GM23338 (cell line): ENCODE measurements around the gene TUBGCP2. TPM values are rescaled to one million over a fixed set of nuclear protein-coding genes. Genes with fewer than 3 reads are reported as not detected.

Experiments
- ATAC-seq: fragments of 200-7000 bp; cut with Tn5 transposase; 3 replicates; pipeline ENCODE4 v1.9.1; 2020
- DNase-seq: peaks from one replicate; pipeline ENCODE4 v3.0.0-alpha.2; 2015; ENCODE audit warnings: low spot score
- H2AFZ ChIP-seq: fragments of 200-600 bp; sonication (generic); 2 replicates; pipeline ENCODE4 v1.8.0; 2016; ENCODE audit warnings: antibody characterized with exemption, mild to moderate bottlenecking, moderate library complexity
- H3F3A ChIP-seq: fragments of 200-600 bp; sonication (generic); replicated peaks from 2 replicates; pipeline ENCODE4 v1.8.0; 2017; ENCODE audit warnings: antibody characterized with exemption, mixed run types, low read depth
- H3K27ac ChIP-seq: fragments of 200-600 bp; sonication (generic); 2 replicates; pipeline ENCODE4 v1.6.1; 2016; ENCODE audit warnings: low read depth
- H3K27me3 ChIP-seq: fragments of 200-600 bp; sonication (generic); 2 replicates; pipeline ENCODE4 v1.8.0; 2016; ENCODE audit warnings: mild to moderate bottlenecking, mixed run types, moderate library complexity; ENCODE audit not compliant: insufficient read depth
- H3K36me3 ChIP-seq: fragments of 200-600 bp; sonication (generic); 2 replicates; pipeline ENCODE4 v1.8.0; 2016; ENCODE audit warnings: mild to moderate bottlenecking; ENCODE audit not compliant: insufficient read depth
- H3K4me1 ChIP-seq: fragments of 200-600 bp; sonication (generic); 2 replicates; pipeline ENCODE4 v1.8.0; 2016; ENCODE audit warnings: mild to moderate bottlenecking, moderate library complexity; ENCODE audit not compliant: insufficient read depth
- H3K4me2 ChIP-seq: fragments of 200-600 bp; sonication (generic); 2 replicates; pipeline ENCODE4 v1.7.1; 2017; ENCODE audit warnings: mixed run types
- H3K4me3 ChIP-seq: fragments of 200-600 bp; sonication (generic); 2 replicates; pipeline ENCODE4 v1.6.1; 2016; ENCODE audit warnings: mixed run types
- H3K79me2 ChIP-seq: fragments of 200-600 bp; sonication (generic); replicated peaks from 2 replicates; pipeline ENCODE4 v1.8.0; 2017; ENCODE audit warnings: mild to moderate bottlenecking; ENCODE audit not compliant: insufficient read depth
- H3K9me2 ChIP-seq: fragments of 200-600 bp; sonication (generic); 2 replicates; pipeline ENCODE4 v1.8.0; 2017; ENCODE audit not compliant: insufficient read depth
- H4K20me1 ChIP-seq: fragments of 200-600 bp; sonication (generic); replicated peaks from 2 replicates; pipeline ENCODE4 v1.8.0; 2017; ENCODE audit warnings: mild to moderate bottlenecking; ENCODE audit not compliant: insufficient read depth
- H3K27ac Mint-ChIP-seq: 2 replicates; pipeline ENCODE4 v1.8.0; 2020; ENCODE audit warnings: inconsistent platforms, mild to moderate bottlenecking, moderate library complexity, mixed read lengths
- H3K27me3 Mint-ChIP-seq: 3 replicates; pipeline ENCODE4 v1.8.0; 2022; ENCODE audit warnings: low read depth, mild to moderate bottlenecking, moderate library complexity, mixed read lengths, inconsistent platforms; ENCODE audit not compliant: insufficient read depth, poor library complexity
- H3K36me3 Mint-ChIP-seq: 3 replicates; pipeline ENCODE4 v1.8.0; 2021; ENCODE audit warnings: low read depth, mild to moderate bottlenecking, inconsistent platforms, moderate library complexity, mixed read lengths
- H3K4me1 Mint-ChIP-seq: 3 replicates; pipeline ENCODE4 v1.8.0; 2020; ENCODE audit warnings: mild to moderate bottlenecking, inconsistent platforms, mixed read lengths
- H3K4me3 Mint-ChIP-seq: 3 replicates; pipeline ENCODE4 v1.8.0; 2021; ENCODE audit warnings: moderate library complexity, mild to moderate bottlenecking, inconsistent platforms, mixed read lengths
- H3K9me3 Mint-ChIP-seq: 3 replicates; pipeline ENCODE4 v1.8.0; 2020; ENCODE audit warnings: moderate library complexity, mild to moderate bottlenecking, inconsistent platforms, mixed read lengths
- CREB1 ChIP-seq: fragments of 250-450 bp; sonication (Bioruptor Pico); IDR thresholded peaks from 2 replicates; pipeline ENCODE4 v1.5.0; 2020; ENCODE audit warnings: low read depth, mild to moderate bottlenecking, moderate library complexity
- CTCF ChIP-seq, 2 experiments: fragments of 200-600 bp in 1 of 2; sonication (generic) in 1 of 2; conservative IDR thresholded peaks; 2 replicates each; pipeline versions ENCODE4 v1.5.1 to v1.6.1; 2016 to 2017; ENCODE audit warnings: antibody characterized with exemption in 2 of 2, low read depth in 2 of 2, mild to moderate bottlenecking in 2 of 2, moderate library complexity in 1 of 2
- ETS1 ChIP-seq: IDR thresholded peaks from 2 replicates; pipeline ENCODE4 v1.6.1; 2016; ENCODE audit warnings: antibody characterized with exemption
- EZH2 ChIP-seq: fragments of 200-600 bp; sonication (generic); IDR thresholded peaks from one replicate; pipeline ENCODE4 v1.8.0; 2017; ENCODE audit warnings: antibody characterized with exemption, mild to moderate bottlenecking, low read depth; ENCODE audit not compliant: unreplicated experiment
- EZH2phosphoT487 ChIP-seq: fragments of 200-600 bp; sonication (generic); IDR thresholded peaks from one replicate; pipeline ENCODE4 v1.8.1; 2018; ENCODE audit warnings: antibody characterized with exemption; ENCODE audit not compliant: unreplicated experiment
- JUNB ChIP-seq: IDR thresholded peaks from one replicate; pipeline ENCODE4 v1.6.1; 2016; ENCODE audit warnings: antibody characterized with exemption; ENCODE audit not compliant: unreplicated experiment
- NANOG ChIP-seq: IDR thresholded peaks from 2 replicates; pipeline ENCODE4 v1.6.1; 2016; ENCODE audit warnings: antibody characterized with exemption, borderline replicate concordance
- POLR2AphosphoS5 ChIP-seq: IDR thresholded peaks from 2 replicates; pipeline ENCODE4 v1.6.1; 2016; ENCODE audit warnings: antibody characterized with exemption, low read depth
- REST ChIP-seq: IDR thresholded peaks from one replicate; pipeline ENCODE4 v1.6.1; 2018; ENCODE audit warnings: antibody characterized with exemption; ENCODE audit not compliant: unreplicated experiment
- STAT1 ChIP-seq: IDR thresholded peaks from one replicate; pipeline ENCODE4 v1.6.1; 2016; ENCODE audit warnings: antibody characterized with exemption; ENCODE audit not compliant: unreplicated experiment
- ZNF114 ChIP-seq: fragments of 250-450 bp; sonication (Bioruptor Pico); IDR thresholded peaks from 2 replicates; pipeline ENCODE4 v1.5.0; 2020; ENCODE audit warnings: mild to moderate bottlenecking, moderate library complexity
- ZNF331 ChIP-seq: fragments of 250-450 bp; sonication (Bioruptor Pico); IDR thresholded peaks from 2 replicates; pipeline ENCODE4 v1.5.0; 2020; ENCODE audit warnings: low read depth, mild to moderate bottlenecking, moderate library complexity
- ZNF462 ChIP-seq: fragments of 250-450 bp; sonication (Bioruptor Pico); IDR thresholded peaks from 2 replicates; pipeline ENCODE4 v1.5.0; 2020; ENCODE audit warnings: mild to moderate bottlenecking, moderate library complexity
- polyA plus RNA-seq: library from polyadenylated mRNA; unstranded; fragments of >200 nt; fragmentation: Nextera tagmentation; extraction: Ambion mirVana; gene quantifications from 2 replicates; pipeline ENCODE4 v1.2.1, GENCODE V29; 2016
- total RNA-seq: library from RNA; depleted of rRNA; stranded (reverse); fragments of >200 nt; shearing (Covaris generic); gene quantifications from 2 replicates; pipeline ENCODE4 v1.2.3, GENCODE V29; 2014

The TUBGCP2 gene
- total and polyA plus RNA-seq, 2 experiments from 2014 or later = 59.6 to 67.7 TPM

- H3K9me3 Mint-ChIP-seq = no peaks in the 10 kb centered on the region
- Histone ChIP-seq H3K79me2 (no peaks in the 10 kb centered on the region), H4K20me1 (no peaks in the 10 kb centered on the region), H3K9me2 (no peaks in the 10 kb centered on the region), H3K4me1 (peaks cover 5% of the 10 kb centered on the region), H3K27me3 (peaks cover 8% of the 10 kb centered on the region), H3K27ac (no peak overlapping the region), H3K4me3 (no peak overlapping the region), H3K36me3 (no peaks in the 10 kb centered on the region), H2AFZ (no peak overlapping the region), H3F3A (no peaks in the 10 kb centered on the region), H3K4me2 (no peak overlapping the region)
- DNase-seq (no peak), ATAC-seq (no peak)
- no peaks in the 10 kb centered on the region; the same call in 1 of the 3 replicates for H3K4me1 Mint-ChIP-seq
- H3K36me3 Mint-ChIP-seq = peaks cover 3% of the 10 kb centered on the region; the same call in 1 of the 3 replicates
- H3K27me3 Mint-ChIP-seq = peaks cover 12% of the 10 kb centered on the region
- H3K27ac Mint-ChIP-seq = no peak overlapping the region
- H3K4me3 Mint-ChIP-seq = no peak overlapping the region
- no peak for TF ChIP-seq ZNF114 (CRISPR knock-in tag)
- no peak for TF ChIP-seq JUNB
- no peak for TF ChIP-seq STAT1
- no peak for TF ChIP-seq EZH2
- no peak for TF ChIP-seq ZNF462 (CRISPR knock-in tag)
- TF ChIP-seq CREB1 = no peak
- no peak for TF ChIP-seq ETS1
- no peak for TF ChIP-seq REST
- no peak for TF ChIP-seq CTCF (conservative IDR thresholded peaks at IDR 0.05; ENCODE audit: low read depth in 2 of 2)
- TF ChIP-seq NANOG = no peak
- no peak for TF ChIP-seq POLR2AphosphoS5
- TF ChIP-seq ZNF331 = no peak
- no peak for TF ChIP-seq EZH2phosphoT487
Observed at GRCh38 chr10:133266056-133266795, 42.4 kb downstream of the TUBGCP2 start.
